ENCODE data around the gene GRM1.

DNA sequence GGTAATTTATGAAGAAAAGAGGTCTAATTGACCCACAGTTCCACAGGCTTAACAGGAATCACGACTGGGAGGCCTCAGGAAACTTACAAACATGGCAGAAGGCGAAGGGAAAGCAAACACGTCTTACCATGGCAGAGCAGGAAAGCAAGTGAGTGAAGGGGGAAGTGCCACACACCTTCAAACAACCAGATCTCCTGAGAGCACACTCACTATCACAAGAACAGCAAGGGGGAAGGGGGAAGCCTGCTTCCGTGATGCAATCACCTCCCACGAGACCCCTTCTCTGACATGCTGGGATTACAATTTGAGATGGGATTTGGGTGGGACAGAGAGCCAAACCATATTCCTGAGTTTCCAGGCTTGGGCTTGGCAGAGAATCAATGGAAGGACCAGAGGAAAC is 390.7 kb downstream of the GRM1 start:
- no peak for TF ChIP-seq POLR2A (IDR thresholded peaks at IDR 0.05)
- TF ChIP-seq, protein P1, sequence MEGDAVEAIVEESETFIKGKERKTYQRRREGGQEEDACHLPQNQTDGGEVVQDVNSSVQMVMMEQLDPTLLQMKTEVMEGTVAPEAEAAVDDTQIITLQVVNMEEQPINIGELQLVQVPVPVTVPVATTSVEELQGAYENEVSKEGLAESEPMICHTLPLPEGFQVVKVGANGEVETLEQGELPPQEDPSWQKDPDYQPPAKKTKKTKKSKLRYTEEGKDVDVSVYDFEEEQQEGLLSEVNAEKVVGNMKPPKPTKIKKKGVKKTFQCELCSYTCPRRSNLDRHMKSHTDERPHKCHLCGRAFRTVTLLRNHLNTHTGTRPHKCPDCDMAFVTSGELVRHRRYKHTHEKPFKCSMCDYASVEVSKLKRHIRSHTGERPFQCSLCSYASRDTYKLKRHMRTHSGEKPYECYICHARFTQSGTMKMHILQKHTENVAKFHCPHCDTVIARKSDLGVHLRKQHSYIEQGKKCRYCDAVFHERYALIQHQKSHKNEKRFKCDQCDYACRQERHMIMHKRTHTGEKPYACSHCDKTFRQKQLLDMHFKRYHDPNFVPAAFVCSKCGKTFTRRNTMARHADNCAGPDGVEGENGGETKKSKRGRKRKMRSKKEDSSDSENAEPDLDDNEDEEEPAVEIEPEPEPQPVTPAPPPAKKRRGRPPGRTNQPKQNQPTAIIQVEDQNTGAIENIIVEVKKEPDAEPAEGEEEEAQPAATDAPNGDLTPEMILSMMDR (IDR thresholded peaks at IDR 0.05): no peak

Measured in lower leg skin (tissue), 3 donors.